Measurements from ENCODE around the gene CDCA8. TPM values are rescaled to one million over a fixed set of nuclear protein-coding genes. Genes with fewer than 3 reads are reported as not detected.

The CDCA8 gene
- total and polyA plus RNA-seq, 2 of the 4 experiments (the other 2 are of a cell fraction) = 5.9 to 25.7 TPM

GRCh38 chr1:37677808-37678207 is 14.5 kb upstream of the CDCA8 start:
- Histone ChIP-seq H4K5ac (ENCODE audit: low read depth, low read length) (no peak overlapping the region), H3K4me3 (ENCODE audit: insufficient read depth, low read depth, low read length) (no peak overlapping the region), H2BK20ac (ENCODE audit: low read depth, low read length) (no peak overlapping the region), H2AK9ac (replicated peaks; ENCODE audit: low read depth, low read length, poor library complexity) (no peak overlapping the region), H2AFZ (replicated peaks; ENCODE audit: low read length, poor library complexity) (no peak overlapping the region), H3K27ac (ENCODE audit: insufficient read depth, low read length) (no peak overlapping the region), H3K4me2 (ENCODE audit: low read depth, low read length) (no peak overlapping the region), H2BK5ac (ENCODE audit: low read depth, low read length, poor library complexity, severe bottlenecking) (no peak overlapping the region), H3K56ac (ENCODE audit: extremely low read depth, insufficient read depth, low read length) (no peak overlapping the region), H3K9me3 (ENCODE audit: control insufficient read depth, insufficient read depth, low read length) (no peaks in the 10 kb centered on the region), H3K9me1 (ENCODE audit: insufficient read depth, low read length) (no peaks in the 10 kb centered on the region), H4K91ac (ENCODE audit: insufficient read depth, low read depth, low read length) (no peak overlapping the region), H4K20me1 (ENCODE audit: insufficient read depth, low read length) (no peaks in the 10 kb centered on the region), H3K23ac (ENCODE audit: low read depth, low read length) (no peak overlapping the region), H3K27me3 (ENCODE audit: control insufficient read depth, insufficient read depth, low read length) (peaks cover 31% of the 10 kb centered on the region), H2BK15ac (ENCODE audit: low read depth, low read length) (no peak overlapping the region), H3K14ac (replicated peaks; ENCODE audit: low read depth, low read length) (no peak overlapping the region), H2BK120ac (ENCODE audit: low read depth, low read length) (no peak overlapping the region), H3K4me1 (ENCODE audit: control insufficient read depth, insufficient read depth, low read length) (0 out of 2 replicates have a peak, but pooled peaks cover 1% of the 10 kb centered on the region), H4K8ac (ENCODE audit: low read depth in 2 of 2, low read length in 2 of 2) (no peak overlapping the region), H3K9ac (ENCODE audit: low read depth, low read length) (no peak overlapping the region), H3K79me1 (ENCODE audit: low read depth in 1 of 2, low read length in 2 of 2) (no peaks in the 10 kb centered on the region), H3K18ac (ENCODE audit: low read depth, low read length) (no peak overlapping the region), H3K36me3 (ENCODE audit: control insufficient read depth, insufficient read depth, low read length) (peaks cover 8% of the 10 kb centered on the region; the same call in 1 of the 2 replicates), H2AK5ac (ENCODE audit: low read depth, low read length) (no peak overlapping the region), H3K4ac (ENCODE audit: low read depth, low read length) (no peak overlapping the region)
- no peak for DNase-seq
- no TSS peak for BruUV-seq (replicated peaks)
- in situ Hi-C loops (cut with MboI; ENCODE audit: low sequenced_read_pairs) (no loop called here), dilution Hi-C loops (cut with HindIII; ENCODE audit: low sequenced_read_pairs, unreplicated experiment) (no loop called here), intact Hi-C loops (cut with micrococcal nuclease) (no loop called here)
- ChIA-PET CTCF (interaction anchor here (1.1 kb wide), 1 partner anchor 77 kb away, joined by 3 read pairs; no protein-coding TSS in a partner anchor), POLR2A (ENCODE audit: unreplicated experiment) (no interaction called here)
- no peak for ATAC-seq (ENCODE audit: low read depth)
- 100% methylated on average over 1 of the region's 5 CpGs; no CpG with 5 or more reads in 1 of the 2 experiments for WGBS, 2 experiments (ENCODE audit: extremely low coverage in 2 of 2, insufficient read length in 1 of 2)
- TF ChIP-seq SMC3 (IDR thresholded peaks at IDR 0.05; ENCODE audit: low read depth, low read length) = no peak
- no peak for TF ChIP-seq CTCF (conservative IDR thresholded peaks at IDR 0.05; ENCODE audit: low read depth, low read length)
- TF ChIP-seq CEBPB (IDR thresholded peaks at IDR 0.05; ENCODE audit: low read depth, low read length) = no peak
- TF ChIP-seq NFE2L2 (IDR thresholded peaks at IDR 0.05; ENCODE audit: low read depth, low read length) = no peak
- TF ChIP-seq MXI1 (IDR thresholded peaks at IDR 0.05; ENCODE audit: borderline replicate concordance, low read depth, low read length) = no peak
- TF ChIP-seq RAD21 (IDR thresholded peaks at IDR 0.05; ENCODE audit: low read length) = no peak
- TF ChIP-seq POLR2A (IDR thresholded peaks at IDR 0.05; ENCODE audit: low read depth, low read length) = no peak
- no peak for TF ChIP-seq BHLHE40 (IDR thresholded peaks at IDR 0.05; ENCODE audit: low read depth, low read length)

Measured in IMR-90 (cell line).